HEK293 (cell line): Measurements from ENCODE around the gene RNF44.

Experiments
- CTCF ChIP-seq: fragments of 450-650 bp; formaldehyde crosslinking; IDR thresholded peaks from 2 replicates; pipeline ENCODE4 v1.5.1; 2016; ENCODE audit warnings: missing biosample characterization, missing genetic modification characterization
- KLF7 ChIP-seq: fragments of 450-650 bp; formaldehyde crosslinking; IDR thresholded peaks from 2 replicates; pipeline ENCODE4 v1.5.1; 2016; ENCODE audit warnings: missing biosample characterization, missing genetic modification characterization, borderline replicate concordance
- REST ChIP-seq: fragments of 450-650 bp; formaldehyde crosslinking; IDR thresholded peaks from 2 replicates; pipeline ENCODE4 v1.5.1; 2016; ENCODE audit warnings: missing biosample characterization, missing genetic modification characterization
- TCF7L2 ChIP-seq: IDR thresholded peaks from 2 replicates; pipeline ENCODE4 v1.6.1; 2011; ENCODE audit warnings: low read depth, mild to moderate bottlenecking, inconsistent platforms, low read length, moderate library complexity, borderline replicate concordance
- ZBTB49 ChIP-seq: fragments of 450-650 bp; formaldehyde crosslinking; IDR thresholded peaks from 2 replicates; pipeline ENCODE4 v1.5.1; 2016; ENCODE audit warnings: missing biosample characterization, missing genetic modification characterization, low read depth
- ZBTB8A ChIP-seq: fragments of 450-650 bp; formaldehyde crosslinking; IDR thresholded peaks from 2 replicates; pipeline ENCODE4 v1.5.1; 2016; ENCODE audit warnings: missing biosample characterization, missing genetic modification characterization
- ZNF513 ChIP-seq: fragments of 450-650 bp; IDR thresholded peaks from 2 replicates; pipeline ENCODE4 v1.5.1; 2018; ENCODE audit warnings: missing biosample characterization, missing genetic modification characterization
- ZNF639 ChIP-seq: fragments of 450-650 bp; formaldehyde crosslinking; IDR thresholded peaks from 2 replicates; pipeline ENCODE4 v1.5.1; 2016; ENCODE audit warnings: missing biosample characterization, missing genetic modification characterization
- ZNF704 ChIP-seq: fragments of 450-650 bp; formaldehyde crosslinking; IDR thresholded peaks from 2 replicates; pipeline ENCODE4 v1.5.1; 2016; ENCODE audit warnings: missing biosample characterization, missing genetic modification characterization

GRCh38 chr5:176528761-176529115, 8.5 kb downstream of the RNF44 start:
- TF ChIP-seq ZNF639 (tag by site-specific recombination): no peak
- no peak for TF ChIP-seq CTCF (tag by site-specific recombination)
- no peak for TF ChIP-seq REST (tag by site-specific recombination)
- TF ChIP-seq ZBTB49 (tag by site-specific recombination): no peak
- no peak for TF ChIP-seq TCF7L2
- TF ChIP-seq ZNF513 (tag by site-specific recombination): no peak
- no peak for TF ChIP-seq ZNF704 (tag by site-specific recombination)
- TF ChIP-seq KLF7: no peak
- TF ChIP-seq ZBTB8A (tag by site-specific recombination): no peak
